GM18502 (cell line): Measurements from ENCODE around the gene TCF12.

Source experiments
- ATAC-seq: cut with Tn5 transposase; IDR thresholded peaks from one replicate; pipeline ENCODE4 v1.9.1; 2021; ENCODE audit warnings: mild to moderate bottlenecking; ENCODE audit not compliant: unreplicated experiment, poor library complexity

Gene TCF12

DNA sequence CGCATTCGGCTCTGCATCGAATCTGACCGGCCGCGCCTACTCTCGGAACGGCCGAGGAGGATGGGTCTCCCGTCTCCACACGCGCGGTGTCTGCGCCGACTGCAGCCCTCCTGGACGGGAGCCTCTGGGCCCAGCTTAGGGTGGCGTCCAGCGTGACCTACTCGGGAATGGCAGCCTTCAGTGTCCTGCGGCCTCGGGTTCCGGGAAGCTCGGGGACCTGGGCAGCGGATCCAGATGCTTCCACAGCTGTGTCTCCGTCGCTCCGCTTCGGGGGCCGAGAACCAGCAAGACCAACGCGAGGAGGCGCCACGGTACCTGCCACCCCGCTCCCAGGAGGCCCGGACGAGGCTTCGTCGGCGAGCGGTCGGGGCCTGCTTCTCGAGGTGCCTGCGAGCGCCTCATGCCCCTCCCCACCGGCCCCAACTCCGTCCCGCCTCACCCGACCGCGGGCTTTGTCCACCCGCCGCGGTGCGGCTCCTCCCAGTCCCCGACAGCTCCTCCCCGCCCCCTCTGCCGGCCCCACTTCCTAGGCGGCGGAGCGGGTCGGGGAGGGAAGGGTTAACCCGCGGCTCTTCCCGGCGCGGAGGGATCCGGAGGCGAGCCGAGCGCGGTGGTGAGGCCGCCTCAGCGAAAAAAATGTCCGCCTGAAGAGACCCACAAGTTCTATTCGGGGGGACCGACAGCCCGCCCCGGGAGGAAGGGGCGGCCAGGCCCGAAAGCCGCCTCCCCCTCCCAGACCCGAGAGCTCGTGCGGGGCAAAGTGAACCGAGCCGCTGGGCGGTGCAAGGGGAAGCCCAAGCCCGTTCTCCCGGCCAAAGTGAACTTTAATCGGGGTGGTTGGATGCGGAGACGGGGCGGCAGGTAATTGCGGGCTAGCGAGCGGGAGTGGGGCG lies at the start of gene TCF12:
TSS of gene TCF12 (plus strand) at position 599 of the 893 bp plus-strand sequence. CDS start 1,270 bp downstream, outside the sequence.
- ATAC-seq = peak; percentile 77

DNA sequence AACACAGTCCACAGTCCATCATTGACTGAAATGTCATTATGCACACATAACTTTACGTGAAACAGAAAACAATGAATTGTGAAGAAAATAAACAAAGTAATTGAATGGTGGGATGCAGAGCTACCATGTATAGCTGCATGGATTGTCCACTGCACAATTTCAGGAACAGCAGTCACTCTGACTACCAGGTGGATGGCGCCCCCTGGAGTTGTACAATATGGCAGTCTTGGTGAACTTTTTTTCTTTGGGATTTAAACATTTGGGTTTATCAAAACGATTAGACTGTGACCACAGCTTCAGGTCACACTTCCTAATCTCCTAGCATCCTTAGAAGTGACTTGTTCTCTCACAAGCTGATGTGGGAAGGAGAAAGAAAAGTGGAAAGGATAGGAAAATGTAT lies 48.9 kb upstream of the TCF12 start:
- no peak for ATAC-seq

DNA sequence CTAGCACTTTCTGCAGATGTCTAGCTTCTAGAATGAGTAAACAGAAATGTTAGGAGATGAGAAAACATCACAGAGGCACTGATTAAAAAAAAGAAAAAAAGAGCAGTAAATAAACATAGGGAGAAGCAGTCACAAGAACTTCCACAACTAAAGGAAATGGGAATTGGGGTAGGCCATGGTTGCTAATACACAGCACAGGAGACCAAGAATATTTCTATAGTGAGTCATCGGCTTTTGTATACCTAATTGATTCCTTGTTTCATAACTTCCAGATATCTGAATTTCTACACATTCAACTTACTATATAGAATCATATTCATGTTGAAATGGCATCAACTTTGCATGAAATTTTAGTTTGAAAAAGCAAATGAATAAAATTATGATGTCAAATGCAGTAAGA lies 47.3 kb upstream of the TCF12 start:
- no peak for ATAC-seq

DNA sequence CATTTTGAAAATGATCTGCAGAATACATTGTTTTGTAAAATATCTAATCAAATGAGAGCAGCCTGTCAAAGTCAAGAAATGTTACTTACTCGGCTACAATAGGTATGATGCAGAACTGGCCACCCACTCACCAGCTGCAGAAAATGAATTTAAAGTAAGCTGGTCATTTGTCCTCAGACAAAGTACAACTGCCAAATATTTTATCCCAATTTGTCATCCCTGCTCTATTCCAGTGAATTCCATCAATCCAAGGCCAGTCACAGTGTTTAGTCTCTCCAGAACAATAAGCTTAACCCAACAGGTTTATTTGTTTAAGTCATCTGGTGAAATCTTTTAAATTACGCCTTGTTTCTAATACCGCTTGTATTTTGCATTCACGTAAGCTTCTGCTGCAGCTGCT lies 46.6 kb upstream of the TCF12 start:
- ATAC-seq = no peak

DNA sequence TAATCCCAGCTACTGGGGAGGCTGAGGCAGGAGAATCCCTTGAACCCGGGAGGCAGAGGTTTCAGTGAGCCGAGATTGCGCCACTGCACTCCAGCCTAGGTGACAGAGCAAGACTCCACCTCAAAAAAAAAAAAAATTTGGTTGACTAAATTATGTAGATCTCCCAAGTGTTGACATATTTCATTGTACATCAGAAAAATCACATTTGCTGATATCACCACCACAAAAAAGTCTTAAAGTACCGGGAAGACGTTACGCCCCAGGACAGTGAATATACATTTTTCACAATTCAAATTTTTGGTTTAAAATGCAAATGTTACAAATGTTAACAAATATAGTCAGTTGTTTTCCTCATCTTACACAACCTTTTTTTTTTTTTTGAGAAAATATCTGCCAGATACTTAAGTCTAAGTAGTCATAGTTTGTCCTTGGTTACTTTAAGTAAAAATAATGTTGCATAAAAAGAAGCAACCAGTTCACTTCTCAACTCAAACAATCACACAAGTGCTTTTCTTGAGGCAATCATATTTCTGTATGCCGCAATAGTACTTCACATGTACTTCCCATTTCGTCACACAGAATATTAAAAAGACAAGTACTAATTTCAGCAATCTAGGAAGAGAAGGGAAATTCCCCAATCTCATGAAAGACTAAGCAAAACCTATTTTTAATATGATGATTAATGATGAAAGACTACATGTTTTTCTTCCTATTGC lies 41.0 kb upstream of the TCF12 start:
- no peak for ATAC-seq

DNA sequence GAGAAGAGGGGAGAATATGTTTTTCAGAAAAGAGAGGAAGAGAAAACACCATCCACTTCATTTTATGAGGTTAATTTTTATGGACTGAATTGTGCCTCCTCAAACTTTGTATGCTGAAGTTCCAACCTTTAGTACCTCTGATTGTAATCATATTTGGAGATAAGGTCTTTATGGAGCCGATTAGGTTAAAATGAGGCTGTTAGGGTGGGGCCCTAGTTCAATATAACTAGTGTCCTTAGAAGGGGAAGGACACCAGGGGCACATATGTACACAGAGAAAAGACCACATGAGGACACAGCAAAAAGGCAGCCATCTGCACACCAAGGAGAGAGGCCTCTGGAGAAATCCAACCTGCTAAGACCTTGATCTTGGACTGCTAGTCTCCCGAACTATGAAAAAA lies 38.9 kb upstream of the TCF12 start:
- ATAC-seq = no peak

DNA sequence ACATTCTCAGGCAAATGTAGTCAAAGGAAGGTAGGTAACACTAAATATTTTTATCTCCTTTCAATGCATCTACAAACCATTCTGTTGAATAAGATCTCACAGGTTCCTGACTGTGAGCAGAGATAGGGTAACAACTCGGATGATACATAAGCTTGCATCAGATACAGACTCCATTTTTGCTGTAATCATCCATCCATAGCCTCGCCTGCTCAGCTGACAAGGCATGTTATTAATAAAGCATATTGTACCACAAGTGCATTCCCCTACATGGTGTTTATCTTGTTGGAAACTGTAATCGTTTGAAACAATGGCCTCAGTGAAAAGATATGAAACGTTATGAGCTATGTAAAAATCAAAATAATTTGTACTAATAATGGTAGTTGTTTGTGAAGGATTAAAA lies 35.4 kb upstream of the TCF12 start:
- ATAC-seq = no peak

DNA sequence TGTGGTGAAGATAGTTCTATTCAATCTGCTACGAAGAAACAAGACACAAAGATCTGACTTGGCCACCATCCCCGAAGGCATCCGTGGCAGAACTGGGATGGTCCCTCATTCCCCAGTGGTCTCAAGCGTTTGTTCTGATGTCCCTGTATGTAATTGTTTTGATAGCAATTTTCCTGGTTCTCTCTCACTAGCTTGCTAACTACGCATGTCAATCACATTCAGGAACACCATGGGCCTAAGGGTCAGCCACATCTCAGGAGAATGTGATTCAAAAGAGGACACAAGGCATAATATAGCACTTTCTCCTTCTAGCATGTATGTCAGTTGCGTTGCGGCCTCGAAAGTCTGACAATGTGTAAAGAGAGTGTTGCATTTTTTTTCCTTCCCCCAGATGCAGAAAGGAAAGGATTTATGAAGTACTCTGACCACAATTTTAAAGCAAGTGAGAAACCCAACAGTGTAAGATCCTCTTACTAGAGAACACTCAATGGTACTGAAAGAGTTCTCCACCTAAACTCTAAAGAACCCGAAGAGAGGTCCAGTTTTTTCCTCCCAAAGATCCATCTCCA lies 32.0 kb upstream of the TCF12 start:
- ATAC-seq = peak; percentile 2

DNA sequence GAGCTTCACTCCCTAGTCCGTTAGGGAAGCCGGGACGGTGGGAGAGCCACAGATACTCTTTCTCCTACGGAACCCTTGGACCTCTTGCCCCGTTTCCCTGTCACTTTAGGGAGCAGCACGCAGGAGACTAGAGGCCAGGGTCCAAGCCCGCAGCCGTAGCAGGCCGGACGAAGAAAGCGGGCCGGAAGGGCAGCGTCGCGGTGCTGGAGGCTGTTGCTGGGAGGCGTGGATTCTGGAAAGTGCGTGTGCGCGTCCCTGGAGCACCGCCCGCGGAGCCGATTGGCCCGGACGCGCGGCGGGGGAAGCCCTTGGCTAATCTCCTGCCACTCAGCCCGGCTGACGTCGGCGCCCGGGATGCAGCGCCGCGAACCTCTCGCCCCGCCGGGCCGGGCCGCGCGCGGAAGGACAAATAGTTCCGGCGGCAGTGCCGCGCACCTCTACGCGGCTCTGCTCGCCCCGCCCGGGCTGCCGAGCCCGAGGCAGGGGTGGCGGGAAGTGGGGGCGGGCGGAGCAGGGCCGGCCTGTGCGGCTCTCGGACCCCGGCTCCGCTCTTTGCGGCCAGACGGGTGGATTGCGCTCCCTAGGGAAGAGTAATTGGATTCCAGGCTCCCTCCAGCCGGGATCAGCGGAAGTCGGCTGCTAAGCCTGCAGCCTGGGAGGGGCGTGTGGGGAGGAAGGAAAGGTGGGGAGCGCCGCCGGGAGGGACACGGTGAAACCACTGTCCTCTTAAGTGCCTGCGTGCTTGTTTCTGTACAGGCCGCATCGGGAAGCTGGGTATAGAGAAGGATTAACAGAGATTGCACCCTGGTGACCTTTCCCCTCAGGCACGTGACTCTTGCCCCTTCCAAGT lies 31.3 kb upstream of the TCF12 start:
- ATAC-seq = peak; percentile 87

DNA sequence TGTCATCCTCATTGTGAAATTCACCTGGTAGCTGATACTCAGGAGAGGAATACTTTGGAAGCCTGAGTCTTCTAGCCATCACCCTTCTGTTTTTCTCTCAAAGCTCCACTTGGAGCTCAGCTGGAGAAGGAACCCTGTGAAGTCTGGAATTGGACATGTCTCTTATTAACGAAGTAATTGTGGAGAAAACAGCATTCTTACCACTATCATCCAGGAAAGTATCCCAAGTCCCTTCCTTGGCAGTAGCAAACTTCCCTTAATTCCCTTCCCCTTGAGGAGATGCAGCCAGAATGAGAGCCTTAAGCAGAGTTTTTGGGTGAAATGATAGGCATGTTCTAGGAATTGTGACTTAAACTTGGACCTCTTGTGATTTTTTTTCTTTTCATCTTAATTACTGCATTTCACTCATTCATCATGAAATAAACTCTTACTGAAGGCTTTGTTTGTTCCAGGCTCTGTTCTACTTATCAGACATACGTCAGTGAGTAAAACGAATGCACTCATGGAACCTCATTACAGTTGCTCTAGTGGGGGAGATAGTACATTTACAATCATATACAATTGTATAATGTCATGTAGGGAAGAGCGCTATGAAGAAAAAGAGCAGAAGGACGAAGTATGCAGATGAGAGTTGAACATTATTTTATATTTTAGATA lies 30.5 kb upstream of the TCF12 start:
- no peak for ATAC-seq

DNA sequence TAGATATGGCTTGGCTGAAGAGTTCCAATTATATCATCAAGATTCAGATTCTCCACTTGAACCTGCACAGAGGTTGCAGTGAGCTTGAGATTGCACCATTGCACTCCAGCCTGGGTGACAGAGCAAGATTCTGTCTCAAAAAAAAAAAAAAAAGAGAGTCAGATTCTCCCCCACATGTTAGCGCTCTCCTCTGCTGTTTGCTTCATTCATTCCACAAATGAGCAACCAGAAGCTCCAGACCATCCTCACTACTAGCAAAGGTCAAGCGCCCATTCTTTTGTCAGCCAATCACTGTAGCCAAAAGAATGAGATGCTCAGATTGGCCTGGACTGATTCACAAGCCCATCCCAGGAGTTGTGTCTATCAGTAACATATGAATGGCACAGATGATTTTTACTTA lies 28.4 kb upstream of the TCF12 start:
- ATAC-seq = no peak

DNA sequence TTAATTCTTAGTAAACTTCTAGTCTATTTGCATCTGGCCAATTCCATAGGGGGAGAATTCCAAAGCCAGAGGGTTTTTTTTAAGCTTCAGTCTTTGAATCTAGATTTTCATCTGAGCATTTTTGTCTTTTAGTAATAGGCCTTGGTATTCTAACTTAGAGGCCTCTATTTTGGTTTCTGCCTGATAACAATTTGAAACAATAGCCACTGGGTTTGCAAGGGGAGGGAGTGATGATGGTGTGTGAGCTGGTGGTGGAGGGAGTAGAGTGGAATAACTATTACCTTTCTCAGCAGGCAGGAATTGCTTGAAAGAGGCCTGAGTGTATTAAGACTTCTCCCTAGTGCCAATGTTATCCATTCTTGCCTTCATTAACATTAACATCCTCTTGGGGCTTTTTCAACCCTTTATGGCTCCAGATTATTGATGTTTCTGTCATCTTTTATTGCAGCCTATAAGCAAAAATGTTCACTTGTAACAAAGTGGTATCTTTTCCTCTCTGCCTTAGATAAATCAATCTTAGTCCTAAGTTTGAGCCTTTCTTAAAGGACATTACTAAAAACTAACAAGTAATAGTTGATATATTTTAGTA lies 26.5 kb upstream of the TCF12 start:
- ATAC-seq = no peak

DNA sequence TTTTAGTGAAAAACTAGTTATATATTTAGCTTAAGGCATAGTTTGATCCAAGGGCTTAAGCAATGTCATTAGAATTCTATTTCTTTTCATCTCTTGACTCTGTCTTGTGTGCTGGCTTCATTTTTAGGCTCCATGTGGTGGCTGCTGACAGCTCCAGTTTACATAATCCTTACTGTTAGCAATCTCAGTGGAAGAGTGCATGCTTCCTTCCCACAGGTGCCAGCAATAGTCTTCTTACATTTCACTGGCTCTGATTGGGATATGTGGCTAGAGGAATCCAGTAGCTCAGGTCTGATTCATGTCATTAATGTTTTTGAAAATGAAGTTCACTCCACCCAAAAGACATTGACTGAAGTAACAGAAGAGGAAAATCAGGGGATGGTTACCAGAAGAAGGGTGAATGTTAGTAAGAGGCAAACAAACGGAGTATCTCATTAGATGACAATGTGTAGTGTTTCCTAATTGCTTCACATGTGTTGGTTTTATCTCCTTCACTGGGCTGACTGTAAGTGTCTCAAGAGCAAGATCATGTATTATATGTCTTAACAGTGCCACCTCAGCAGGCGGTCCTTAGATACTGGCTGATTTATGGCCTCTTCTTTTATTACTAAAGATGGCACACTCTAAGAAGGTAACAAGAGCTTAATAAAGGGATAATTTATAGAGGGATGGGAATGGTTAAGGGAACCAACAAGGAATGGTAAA lies 25.6 kb upstream of the TCF12 start:
- ATAC-seq = no peak

DNA sequence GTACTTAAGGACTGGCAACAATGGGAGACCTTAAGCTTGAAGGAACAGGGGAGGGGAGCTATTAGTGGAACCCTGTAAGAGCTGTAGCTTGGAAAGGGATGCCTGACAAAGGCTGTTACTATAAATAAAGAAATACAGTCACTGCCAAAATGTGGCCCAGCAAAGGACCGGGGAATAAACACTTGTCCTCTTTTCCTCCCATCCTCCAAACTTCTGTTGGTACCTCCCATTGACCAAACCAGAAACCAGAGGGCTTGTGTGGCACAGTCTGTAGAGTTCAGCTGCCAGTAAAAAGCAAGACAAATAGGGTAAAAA lies 25.1 kb upstream of the TCF12 start:
- no peak for ATAC-seq

DNA sequence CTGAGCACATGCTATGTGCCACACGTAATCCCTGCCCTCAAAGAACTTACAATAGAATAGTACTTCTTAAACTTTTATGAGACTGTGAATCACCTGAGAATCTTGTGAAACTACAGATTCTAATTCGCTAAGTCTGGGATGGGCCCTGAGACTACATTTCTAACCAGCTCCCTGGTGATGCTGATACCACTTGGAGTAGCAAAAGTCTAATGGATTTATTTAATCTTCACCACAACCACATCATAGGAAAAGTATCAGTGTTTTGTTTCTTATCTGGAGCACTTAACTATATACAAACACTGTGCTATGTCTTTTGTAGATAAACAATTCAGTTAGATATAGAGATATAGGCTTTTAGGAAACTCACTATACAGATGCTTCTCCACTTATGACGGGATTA lies 23.8 kb upstream of the TCF12 start:
- ATAC-seq = no peak

DNA sequence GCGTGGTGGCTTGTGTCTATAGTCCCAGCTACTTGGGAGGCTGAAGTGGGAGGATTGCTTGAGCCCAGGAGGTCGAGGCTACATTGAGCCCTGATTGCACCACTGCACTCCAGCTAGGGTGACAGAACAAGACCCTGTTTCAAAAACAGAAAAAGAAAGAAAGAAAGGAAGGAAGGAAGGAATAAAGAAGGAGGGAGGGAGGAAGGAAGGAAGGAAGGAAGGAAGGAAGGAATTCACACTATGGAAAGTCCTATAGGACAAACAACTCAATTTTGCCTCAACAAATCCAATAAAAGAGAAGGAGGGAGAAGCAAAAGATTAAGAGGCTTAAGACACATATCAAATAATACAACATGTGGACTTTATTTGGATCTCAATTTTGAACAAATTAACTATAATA lies 16.5 kb upstream of the TCF12 start:
- ATAC-seq = no peak

DNA sequence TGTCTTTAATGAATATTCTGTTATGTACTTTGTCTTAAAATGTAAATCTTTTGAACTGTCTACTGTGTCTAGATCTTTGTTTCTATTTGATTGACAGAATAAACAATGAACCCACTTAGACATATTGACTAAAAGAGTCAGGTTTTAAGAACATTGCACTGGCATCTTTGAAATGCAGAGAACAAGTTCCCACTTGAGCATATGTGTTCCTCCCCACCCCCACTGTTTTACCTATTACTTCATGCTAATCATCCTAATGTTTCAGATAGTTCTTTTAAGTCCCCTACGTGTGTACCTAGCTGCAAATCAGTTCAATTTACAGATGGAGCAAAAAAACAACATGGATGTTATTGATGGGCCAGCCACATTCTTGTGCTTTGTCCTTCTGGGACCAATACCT lies 11.7 kb upstream of the TCF12 start:
- ATAC-seq = no peak

DNA sequence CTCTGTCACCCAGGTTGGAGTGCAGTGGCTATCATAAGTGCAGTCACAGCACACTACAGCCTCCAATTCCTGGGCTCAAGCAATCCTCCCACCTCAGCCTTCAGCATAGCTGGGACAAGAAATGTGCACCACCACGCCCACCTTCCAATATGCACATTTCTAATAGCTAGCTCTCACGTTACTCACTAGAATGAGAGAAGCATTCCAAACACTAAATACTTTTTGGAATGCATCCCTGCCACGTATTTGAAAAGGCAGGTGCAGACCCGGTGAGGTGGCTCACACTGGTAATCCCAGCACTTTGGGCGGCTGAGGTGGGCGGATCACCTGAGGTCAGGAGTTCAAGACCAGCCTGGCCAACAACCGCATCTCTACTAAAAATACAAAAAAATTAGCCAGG lies 7.6 kb upstream of the TCF12 start:
- ATAC-seq = no peak

DNA sequence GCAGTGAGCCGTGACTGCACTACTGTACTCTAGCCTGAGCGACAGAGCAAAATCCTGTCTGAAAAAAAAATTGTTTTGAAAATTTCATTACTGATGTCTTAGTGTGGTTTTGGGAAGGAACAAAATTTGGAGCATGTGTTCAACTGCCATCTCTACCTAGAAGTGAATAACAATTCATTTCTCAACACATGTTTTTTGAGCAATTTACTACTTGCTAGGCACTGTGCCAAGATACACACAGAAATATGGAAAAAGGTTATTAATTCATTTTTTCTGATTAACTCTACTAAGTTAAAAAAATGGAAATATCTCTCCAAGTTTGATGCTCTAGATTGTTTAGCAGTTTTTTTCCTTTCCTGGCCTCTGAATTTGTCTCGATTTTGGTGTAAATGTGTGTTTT lies 5.2 kb upstream of the TCF12 start:
- no peak for ATAC-seq
